Measurements from ENCODE around the gene KDM4B. TPM values are rescaled to one million over a fixed set of nuclear protein-coding genes. Genes with fewer than 3 reads are reported as not detected.

Gene KDM4B
- total RNA-seq, 1 donor from 2014 or later, result 39.0 TPM

GRCh38 chr19:5078666-5079065 is 109.8 kb downstream of the KDM4B start:
- TF ChIP-seq CTCF (IDR thresholded peaks at IDR 0.05), result no peak
- Histone ChIP-seq H3K9me3 (no peaks in the 10 kb centered on the region), H3K27ac (no peak overlapping the region), H3K27me3 (no peaks in the 10 kb centered on the region), H3K4me1 (peaks cover 6% of the 10 kb centered on the region), H3K36me3 (peaks cover 66% of the 10 kb centered on the region), H3K4me3 (no peak overlapping the region)
- DNase-seq, result no peak
- intact Hi-C loops (cut with DNase I), result no loop called here
- no peak for ATAC-seq

GRCh38 chr19:5079071-5079774 is 110.3 kb downstream of the KDM4B start:
- intact Hi-C loops (cut with DNase I), result no loop called here
- Histone ChIP-seq H3K9me3 (no peaks in the 10 kb centered on the region), H3K27ac (no peak overlapping the region), H3K4me1 (peaks cover 6% of the 10 kb centered on the region), H3K4me3 (no peak overlapping the region), H3K36me3 (peaks cover 70% of the 10 kb centered on the region), H3K27me3 (no peaks in the 10 kb centered on the region)
- ATAC-seq (no peak), DNase-seq (no peak)
- no peak for TF ChIP-seq CTCF (IDR thresholded peaks at IDR 0.05)

- no peaks in the 10 kb centered on the region for H3K4me1 ChIP-seq
- H3K27ac ChIP-seq, result no peak overlapping the region
- H3K4me3 ChIP-seq, result no peak overlapping the region
- H3K9me3 ChIP-seq, result no peaks in the 10 kb centered on the region
- ATAC-seq, result no peak
- H3K36me3 ChIP-seq, result peaks cover 70% of the 10 kb centered on the region
- no peaks in the 10 kb centered on the region for H3K27me3 ChIP-seq
- DNase-seq, result no peak
- TF ChIP-seq CTCF (IDR thresholded peaks at IDR 0.05), result no peak
- intact Hi-C loops (cut with DNase I), result no loop called here
These were observed 111.2 kb downstream of the KDM4B start for GRCh38 chr19:5080030-5080654.

GRCh38 chr19:5080809-5081208 is 111.9 kb downstream of the KDM4B start:
- ATAC-seq (no peak), DNase-seq (no peak)
- Histone ChIP-seq H3K4me1 (no peaks in the 10 kb centered on the region), H3K4me3 (no peak overlapping the region), H3K27me3 (no peaks in the 10 kb centered on the region), H3K27ac (no peak overlapping the region), H3K36me3 (peaks cover 70% of the 10 kb centered on the region), H3K9me3 (no peaks in the 10 kb centered on the region)
- no peak for TF ChIP-seq CTCF (IDR thresholded peaks at IDR 0.05)
- intact Hi-C loops (cut with DNase I), result no loop called here

- TF ChIP-seq CTCF (IDR thresholded peaks at IDR 0.05), result no peak
- Histone ChIP-seq H3K9me3 (no peaks in the 10 kb centered on the region), H3K36me3 (peaks cover 73% of the 10 kb centered on the region), H3K27ac (no peak overlapping the region), H3K4me1 (no peaks in the 10 kb centered on the region), H3K27me3 (no peaks in the 10 kb centered on the region), H3K4me3 (no peak overlapping the region)
- DNase-seq (no peak), ATAC-seq (no peak)
- intact Hi-C loops (cut with DNase I), result no loop called here
These were observed 112.7 kb downstream of the KDM4B start for GRCh38 chr19:5081443-5082161.

Measured in upper lobe of right lung (tissue), 1 donor.